Spleen (tissue), 11 donors: ENCODE data around the gene ALDH1A1. TPM values are rescaled to one million over a fixed set of nuclear protein-coding genes. Genes with fewer than 3 reads are reported as not detected.

Experiments
- DNase-seq: peaks from one replicate; pipeline ENCODE4 v3.0.0-alpha.2; 2020
- H3K27ac ChIP-seq, 8 donors: fragments of 200-600 bp; sonication (generic) in 7 of 8; 1 replicate in 4 of 8; 2 replicates in 4 of 8; pipeline versions ENCODE4 v1.5.0 to v1.8.0; 2016 to 2021; ENCODE audit warnings: inconsistent platforms in 4 of 8, mild to moderate bottlenecking in 4 of 8, moderate library complexity in 1 of 8
- H3K27me3 ChIP-seq, 7 donors: fragments of 200-600 bp; sonication (generic) in 6 of 7; replicated peaks in 1 of 7; 1 replicate in 4 of 7; 2 replicates in 3 of 7; pipeline versions ENCODE4 v1.5.0 to v1.8.0; 2016 to 2021; ENCODE audit warnings: inconsistent platforms in 3 of 7, mild to moderate bottlenecking in 1 of 7
- H3K36me3 ChIP-seq, 6 donors: fragments of 200-600 bp; sonication (generic) in 5 of 6; 1 replicate in 4 of 6; 2 replicates in 2 of 6; pipeline versions ENCODE4 v1.5.0 to v1.8.0; 2016 to 2021; ENCODE audit warnings: inconsistent platforms in 2 of 6
- H3K4me1 ChIP-seq, 6 donors: fragments of 200-600 bp; sonication (generic) in 5 of 6; 1 replicate in 3 of 6; 2 replicates in 3 of 6; pipeline versions ENCODE4 v1.5.0 to v1.8.0; 2016 to 2021; ENCODE audit warnings: inconsistent platforms in 3 of 6
- H3K4me3 ChIP-seq, 8 donors: fragments of 200-600 bp; sonication (generic) in 7 of 8; 1 replicate in 4 of 8; 2 replicates in 4 of 8; pipeline versions ENCODE4 v1.5.0 to v1.8.0; 2016 to 2021; ENCODE audit warnings: inconsistent platforms in 4 of 8, mild to moderate bottlenecking in 4 of 8, moderate library complexity in 2 of 8
- H3K9me3 ChIP-seq, 8 donors: fragments of 200-600 bp; sonication (generic) in 7 of 8; 1 replicate in 4 of 8; 2 replicates in 4 of 8; pipeline versions ENCODE4 v1.5.0 to v1.8.0; 2016 to 2021; ENCODE audit warnings: inconsistent platforms in 4 of 8
- POLR2A ChIP-seq, 3 donors: fragments of 450-650 bp; IDR thresholded peaks; one replicate each; pipeline ENCODE4 v1.5.1; 2017; ENCODE audit warnings: antibody characterized with exemption in 3 of 3, mild to moderate bottlenecking in 1 of 3
- POLR2AphosphoS5 ChIP-seq, 3 donors: sonication (generic); formaldehyde crosslinking; IDR thresholded peaks; one replicate each; pipeline ENCODE4 v1.5.1; 2017; ENCODE audit warnings: antibody characterized with exemption in 3 of 3
- WGBS, 5 donors: extraction: QIAGEN DNeasy Blood & Tissue Kit in 3 of 5; methylation state at CpG; one replicate each; pipeline versions ENCODE4 v1.1.5 to v1.1.7; 2013 to 2018; 5-methylcytosine and 5-hydroxymethylcytosine counted together
- intact Hi-C: fragments of 100-400 bp; cut with DNase I; formaldehyde crosslinking; loops from one replicate; pipeline ENCODE4 v1.15.0; 2023; ENCODE audit warnings: low total_unique reads
- polyA plus RNA-seq, 3 donors: library from polyadenylated mRNA; stranded (reverse); fragments of 200-250 nt; gene quantifications; one replicate each; pipeline ENCODE4 v1.2.1, GENCODE V29; 2013
- total RNA-seq, 7 donors: library from RNA; depleted of rRNA in 3 of 7; stranded (reverse); fragments of >200 nt in 3 of 7; fragmentation: NEBNext Ultra II Directional in 4 of 7; extraction: Animal tissue kit (Norgen Biotek cat#: 25700) in 4 of 7; gene quantifications; one replicate each; pipeline versions ENCODE4 v1.1.0 to v1.2.1, GENCODE V29; 2016 to 2021
- TF ChIP-seq, protein P1 (sequence below), 11 experiments: fragments of 200-600 bp in 7 of 11; fragments of 450-650 bp in 4 of 11; sonication (generic) in 4 of 11; IDR thresholded peaks in 8 of 11; conservative IDR thresholded peaks in 3 of 11; 1 replicate in 7 of 11; 2 replicates in 4 of 11; pipeline versions ENCODE4 v1.4.0 to v1.8.0; 2016 to 2021; ENCODE audit warnings: antibody characterized with exemption in 11 of 11, inconsistent platforms in 4 of 11, mild to moderate bottlenecking in 1 of 11
- donor health status: healthy with polysubstance abuse.
- donor health status: DM: no; HTN: no; CAD: no; lungs with moderate emphysema.
- donor health status: DM: no; HTN: no; CAD: no.
- donor health status: Bipolar disorder and iron deficiency.
- donor health status: healthy.
- donor health status: DM: no; HTN: no; CAD: no.
- donor health status: DM: yes; HTN: yes; CAD: no.

ALDH1A1 gene
- total and polyA plus RNA-seq, 10 donors = 19.1 to 129 (median 64.4) TPM

DNA sequence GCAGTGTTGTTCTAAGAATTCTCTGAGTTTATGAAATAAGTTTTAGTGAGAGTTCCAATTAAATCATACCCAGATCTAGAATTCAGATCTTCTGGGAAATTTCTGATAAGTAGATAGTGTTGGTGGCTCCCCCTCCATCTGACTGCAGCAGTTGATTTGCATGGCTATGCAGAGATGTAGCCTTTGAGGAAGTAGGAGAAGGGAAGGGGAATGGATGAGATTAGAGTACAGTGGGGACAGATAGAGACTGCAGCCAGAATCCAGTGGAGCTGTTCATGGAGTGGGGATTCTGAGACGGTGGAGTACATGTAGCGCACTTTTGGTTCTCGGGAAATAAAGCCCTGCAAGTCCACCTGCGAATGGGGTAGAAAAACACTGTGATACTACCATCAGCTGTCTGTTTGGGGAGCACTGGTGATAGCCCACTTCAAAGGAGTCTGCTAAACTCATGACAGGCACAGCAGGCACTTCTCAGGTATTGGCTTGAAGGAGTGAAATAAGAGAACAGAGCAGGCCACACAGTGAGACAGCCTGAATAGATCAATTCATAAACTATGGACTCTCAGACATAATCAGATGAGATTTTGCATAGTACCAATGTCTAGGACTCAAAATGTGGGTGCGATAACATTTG lies 96.8 kb downstream of the ALDH1A1 start:
- 85 to 93% (median 91%) methylated on average over 5 of the region's 5 CpGs for WGBS, 5 donors
- no peak overlapping the region for H3K4me3 ChIP-seq
- H3K4me1 ChIP-seq = peaks cover 0 to 13% (median 7%) of the 10 kb centered on the region in 6 donors
- no peak overlapping the region for H3K27ac ChIP-seq
- H3K27me3 ChIP-seq = no peaks in the 10 kb centered on the region
- intact Hi-C loops = loop anchor here (10.0 kb wide), 1 partner anchor 329 kb away; no protein-coding TSS in a partner anchor
- TF ChIP-seq POLR2AphosphoS5 (IDR thresholded peaks at IDR 0.05) (no peak), POLR2A (IDR thresholded peaks at IDR 0.05) (no peak)
- TF ChIP-seq, protein P1, sequence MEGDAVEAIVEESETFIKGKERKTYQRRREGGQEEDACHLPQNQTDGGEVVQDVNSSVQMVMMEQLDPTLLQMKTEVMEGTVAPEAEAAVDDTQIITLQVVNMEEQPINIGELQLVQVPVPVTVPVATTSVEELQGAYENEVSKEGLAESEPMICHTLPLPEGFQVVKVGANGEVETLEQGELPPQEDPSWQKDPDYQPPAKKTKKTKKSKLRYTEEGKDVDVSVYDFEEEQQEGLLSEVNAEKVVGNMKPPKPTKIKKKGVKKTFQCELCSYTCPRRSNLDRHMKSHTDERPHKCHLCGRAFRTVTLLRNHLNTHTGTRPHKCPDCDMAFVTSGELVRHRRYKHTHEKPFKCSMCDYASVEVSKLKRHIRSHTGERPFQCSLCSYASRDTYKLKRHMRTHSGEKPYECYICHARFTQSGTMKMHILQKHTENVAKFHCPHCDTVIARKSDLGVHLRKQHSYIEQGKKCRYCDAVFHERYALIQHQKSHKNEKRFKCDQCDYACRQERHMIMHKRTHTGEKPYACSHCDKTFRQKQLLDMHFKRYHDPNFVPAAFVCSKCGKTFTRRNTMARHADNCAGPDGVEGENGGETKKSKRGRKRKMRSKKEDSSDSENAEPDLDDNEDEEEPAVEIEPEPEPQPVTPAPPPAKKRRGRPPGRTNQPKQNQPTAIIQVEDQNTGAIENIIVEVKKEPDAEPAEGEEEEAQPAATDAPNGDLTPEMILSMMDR (IDR thresholded peaks at IDR 0.05 in 8 of 11, conservative IDR thresholded peaks at IDR 0.05 in 3 of 11) = no peak
- H3K9me3 ChIP-seq = no peaks in the 10 kb centered on the region
- no peaks in the 10 kb centered on the region for H3K36me3 ChIP-seq
- DNase-seq = no peak

DNA sequence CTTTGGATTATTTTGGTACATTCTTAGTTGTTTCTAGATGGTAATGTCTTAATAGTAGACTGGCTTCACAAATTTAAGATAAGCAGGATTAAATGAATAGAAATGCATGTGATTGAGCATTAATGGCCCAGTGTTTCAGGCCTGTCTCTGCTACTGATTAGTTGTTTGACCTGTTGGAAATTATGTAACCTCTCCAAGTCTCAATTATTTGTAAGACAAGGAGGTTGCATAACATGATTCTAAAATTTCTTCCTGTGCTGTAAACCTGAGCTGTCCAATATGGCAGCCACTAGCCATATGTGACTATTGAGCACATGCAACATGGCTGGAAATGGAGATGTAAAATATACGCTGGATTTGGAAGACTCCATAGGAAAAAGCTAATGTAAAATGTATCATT lies 97.5 kb downstream of the ALDH1A1 start:
- no peaks in the 10 kb centered on the region for H3K36me3 ChIP-seq
- intact Hi-C loops = loop anchor here (10.0 kb wide), 1 partner anchor 329 kb away; no protein-coding TSS in a partner anchor

More for the DNA sequence above, 97.5 kb downstream of the ALDH1A1 start:
- TF ChIP-seq, protein P1 (IDR thresholded peaks at IDR 0.05 in 8 of 11, conservative IDR thresholded peaks at IDR 0.05 in 3 of 11) = no peak
- no peak for TF ChIP-seq POLR2A (IDR thresholded peaks at IDR 0.05)
- no peak for TF ChIP-seq POLR2AphosphoS5 (IDR thresholded peaks at IDR 0.05)
- no peak for DNase-seq
- Histone ChIP-seq H3K27ac (no peak overlapping the region), H3K4me3 (no peak overlapping the region), H3K9me3 (no peaks in the 10 kb centered on the region), H3K4me1 (peaks cover 0 to 13% (median 7%) of the 10 kb centered on the region in 6 donors), H3K27me3 (no peaks in the 10 kb centered on the region)
- 95 to 100% (median 100%) methylated on average over 1 of the region's 1 CpG for WGBS, 5 donors

Other genes with a start within 250 kb of the ALDH1A1 start
- gene ANXA1, start 198.8 kb upstream of the ALDH1A1 start, total RNA-seq = 100 to 1,000 TPM in 3 of 7 donors, 10 to 100 TPM in 4; 68.9 to 123 (median 98.4) TPM
- 10 to 100 TPM; 45.5 to 70.5 (median 46.5) TPM for gene ANXA1, start 198.8 kb upstream of the ALDH1A1 start, polyA plus RNA-seq